HG02943 (cell line): ENCODE measurements around the gene AP5B1.

Source experiments
- ATAC-seq: cut with Tn5 transposase; IDR thresholded peaks from one replicate; pipeline ENCODE4 v1.9.1; 2021; ENCODE audit warnings: mild to moderate bottlenecking, low read depth, moderate library complexity; ENCODE audit not compliant: unreplicated experiment

Gene AP5B1, protein sequence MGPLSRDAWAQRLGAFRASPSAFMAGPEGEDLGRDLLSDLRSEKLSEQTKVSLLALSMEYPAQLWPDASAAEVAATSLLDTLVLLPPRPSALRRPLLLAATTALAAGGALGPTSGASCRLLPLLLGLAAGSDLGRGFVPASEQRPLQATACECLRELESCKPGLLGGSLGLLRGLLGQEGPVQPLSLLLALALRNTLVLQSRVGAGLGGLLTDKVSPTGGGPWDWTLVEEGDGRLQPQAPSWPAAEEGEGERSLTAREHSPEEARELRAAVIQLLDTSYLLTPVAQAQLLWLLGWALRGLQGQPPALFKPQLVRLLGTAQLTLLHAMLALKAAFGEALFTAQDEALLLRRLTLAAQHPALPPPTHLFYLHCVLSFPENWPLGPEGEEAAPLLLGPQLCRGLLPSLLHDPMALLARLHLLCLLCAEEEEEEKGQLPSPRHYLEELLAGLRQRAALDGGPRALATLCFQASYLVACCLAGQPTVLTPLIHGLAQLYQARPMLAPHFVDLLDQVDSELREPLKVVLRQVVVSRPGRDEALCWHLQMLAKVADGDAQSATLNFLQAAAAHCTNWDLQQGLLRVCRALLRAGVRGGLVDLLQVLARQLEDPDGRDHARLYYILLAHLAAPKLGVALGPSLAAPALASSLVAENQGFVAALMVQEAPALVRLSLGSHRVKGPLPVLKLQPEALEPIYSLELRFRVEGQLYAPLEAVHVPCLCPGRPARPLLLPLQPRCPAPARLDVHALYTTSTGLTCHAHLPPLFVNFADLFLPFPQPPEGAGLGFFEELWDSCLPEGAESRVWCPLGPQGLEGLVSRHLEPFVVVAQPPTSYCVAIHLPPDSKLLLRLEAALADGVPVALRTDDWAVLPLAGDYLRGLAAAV

DNA sequence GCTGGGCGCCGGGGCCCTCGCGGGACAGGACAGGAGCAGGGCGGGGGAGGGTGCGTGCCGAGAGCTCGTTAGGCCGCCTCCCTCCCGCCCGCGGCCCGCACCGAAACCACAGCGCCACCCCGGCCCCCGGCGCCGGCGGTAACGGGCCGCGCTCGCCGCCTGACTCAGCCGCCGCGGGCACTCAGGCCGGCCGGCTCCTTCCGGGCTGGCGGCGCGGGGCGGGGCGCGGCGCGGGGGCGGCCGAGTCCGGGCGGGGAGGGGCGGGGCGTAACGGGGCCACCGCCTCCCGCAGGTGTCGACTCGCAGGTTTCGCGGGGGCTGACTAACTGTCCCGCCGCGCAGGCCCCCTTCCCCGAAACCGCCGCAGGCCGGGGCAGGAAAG, at the start of gene AP5B1:
Gene AP5B1, minus strand, starts transcription at position 207 of the 382 bp plus-strand sequence. CDS start 385 bp downstream, outside the sequence.
- no peak for ATAC-seq

DNA sequence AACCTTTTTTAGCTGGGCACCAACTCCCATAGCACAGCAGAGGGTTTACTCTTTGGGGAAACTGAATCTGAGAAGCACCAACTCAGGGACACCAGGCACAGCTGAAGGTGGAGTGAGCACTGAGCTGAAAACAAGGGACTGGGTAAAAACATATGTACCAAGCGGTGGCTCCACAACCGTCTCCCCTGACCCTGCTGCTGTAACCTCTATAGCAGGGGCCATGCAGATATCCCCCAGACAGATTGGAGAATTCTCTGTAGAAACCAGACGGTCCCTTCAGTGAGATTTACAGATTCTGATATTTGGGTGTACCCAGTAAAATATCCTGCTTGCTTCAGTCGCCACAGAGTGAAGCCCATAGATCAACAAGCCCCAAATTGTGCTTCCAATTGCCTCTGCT, 48.7 kb upstream of the AP5B1 start:
- no peak for ATAC-seq

DNA sequence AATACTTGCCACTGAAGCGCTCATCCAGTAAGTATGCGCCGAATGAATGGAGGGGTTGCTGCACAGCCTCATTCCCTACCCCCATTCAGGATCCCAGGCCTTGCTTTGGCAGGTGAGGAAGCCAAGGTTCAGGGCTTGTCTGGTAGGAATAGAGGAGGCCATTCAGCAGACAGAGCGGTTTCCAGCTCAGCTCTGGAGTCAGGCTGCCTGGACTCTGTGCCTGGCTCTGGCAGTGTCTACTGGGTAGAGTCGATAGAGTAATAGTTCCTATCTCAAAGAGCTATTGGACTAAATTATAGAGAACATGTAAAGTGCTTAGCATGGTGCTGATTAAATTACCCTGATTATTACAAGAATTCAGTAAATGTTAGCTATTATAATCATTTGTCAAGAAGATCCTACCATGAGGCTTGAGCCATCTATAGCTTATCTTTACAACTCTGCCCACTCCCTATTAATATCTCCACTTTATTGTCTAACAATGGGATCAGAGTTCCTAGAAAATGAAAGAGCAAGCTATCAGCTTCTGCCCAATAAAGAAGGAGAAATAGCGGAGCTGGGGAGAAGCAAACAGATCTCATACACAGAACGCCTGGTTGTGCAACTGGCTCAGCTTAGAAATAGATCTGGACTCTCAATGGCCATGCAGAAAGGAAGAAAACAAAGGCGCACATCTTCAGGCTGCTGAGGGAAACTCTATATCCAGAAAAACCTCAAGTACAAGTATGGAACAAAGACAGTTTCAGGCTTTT, 46.4 kb upstream of the AP5B1 start:
- ATAC-seq = no peak

DNA sequence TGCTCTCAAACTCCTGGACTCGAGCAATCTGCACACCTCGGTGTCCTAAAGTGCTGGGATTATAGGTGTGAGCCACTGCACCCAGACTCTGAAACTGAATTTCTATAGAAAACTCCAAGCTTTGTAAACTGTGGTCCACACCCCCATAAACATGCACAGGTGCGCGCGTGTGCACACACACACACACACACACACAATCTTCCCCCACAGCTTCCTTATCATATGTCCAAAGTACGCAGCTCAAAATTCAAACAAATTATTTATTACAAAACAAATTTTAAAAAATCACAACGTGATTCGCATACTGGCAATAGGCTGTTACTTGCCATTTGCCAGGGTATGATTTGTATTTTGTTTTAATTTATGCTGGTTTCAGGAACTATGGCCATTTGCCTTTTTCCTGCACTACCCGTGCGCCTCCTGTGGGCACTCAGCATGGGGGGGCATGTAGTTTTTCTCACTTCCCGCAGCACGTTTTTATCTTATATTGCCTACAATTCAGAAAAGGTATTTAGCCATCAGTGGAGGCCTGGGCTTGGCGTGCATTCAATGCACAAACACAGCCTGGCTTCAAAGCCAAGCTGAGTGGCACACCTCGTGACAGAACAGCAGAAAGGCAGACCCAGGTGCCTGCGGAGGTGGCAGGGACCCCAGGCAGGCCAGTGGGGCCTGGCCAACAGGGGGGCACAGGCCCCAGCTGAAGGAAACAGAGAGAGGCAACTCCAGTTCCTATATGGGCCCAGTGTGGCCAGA, 42.2 kb upstream of the AP5B1 start:
- ATAC-seq = no peak

DNA sequence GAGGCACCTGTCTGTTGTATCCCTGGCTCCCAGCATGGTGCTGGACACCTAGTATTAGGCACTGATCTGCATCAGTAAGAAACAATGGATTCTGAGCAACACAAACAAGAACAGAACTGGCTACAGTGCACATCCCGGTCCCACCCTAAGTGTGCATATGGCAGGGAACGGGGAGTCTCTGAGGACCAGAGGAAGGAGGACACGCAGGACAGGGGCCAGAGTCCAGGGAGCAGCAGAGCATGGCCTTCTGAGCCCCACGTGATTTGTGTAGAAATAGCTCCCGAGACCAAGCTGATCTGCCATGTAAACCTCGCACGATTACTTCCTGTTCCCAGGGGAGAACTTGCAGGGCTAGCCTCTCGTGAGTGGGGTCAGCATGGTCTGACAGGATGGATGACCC, 40.3 kb upstream of the AP5B1 start:
- ATAC-seq = no peak

DNA sequence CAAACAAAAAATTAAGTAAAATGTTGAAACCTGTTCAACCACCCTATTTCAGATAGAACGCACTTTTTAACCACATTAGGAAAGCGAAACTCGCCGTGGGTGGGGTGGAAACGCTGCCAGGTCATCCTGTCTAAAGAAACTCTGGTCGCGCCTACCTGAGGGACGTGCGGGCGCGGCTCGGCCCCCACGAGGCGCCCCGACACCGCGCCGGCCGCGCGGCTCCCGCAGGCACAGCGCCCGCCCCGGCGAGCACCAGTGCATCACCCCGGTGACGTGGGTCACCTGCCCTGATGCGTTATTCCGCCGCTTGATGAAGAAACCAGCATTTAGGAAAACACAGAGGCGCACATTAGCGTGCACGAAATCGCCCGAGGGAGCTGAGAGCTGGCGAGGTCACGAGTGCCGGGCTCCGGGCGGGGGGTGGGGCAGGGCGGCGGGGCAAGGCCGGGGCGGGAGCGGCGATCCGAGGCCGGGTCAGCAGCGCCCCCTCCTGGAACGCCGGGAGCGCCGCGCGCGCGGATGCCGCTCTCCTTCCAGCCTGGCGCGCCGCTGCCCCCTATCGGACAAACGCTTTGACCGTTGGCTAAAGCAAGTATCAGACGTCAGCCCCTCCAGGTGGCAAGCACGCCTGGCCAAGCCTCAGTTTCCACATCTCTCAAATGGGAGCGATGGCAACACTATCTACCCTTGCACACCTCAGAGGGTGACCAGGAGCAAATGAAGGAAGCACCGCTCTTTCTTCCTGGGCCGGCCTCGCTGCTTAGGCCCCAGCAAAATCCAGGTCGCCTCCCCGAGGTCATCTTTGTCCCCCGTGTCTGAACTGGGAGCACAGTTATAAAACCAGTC, 37.3 kb upstream of the AP5B1 start:
- ATAC-seq = no peak

DNA sequence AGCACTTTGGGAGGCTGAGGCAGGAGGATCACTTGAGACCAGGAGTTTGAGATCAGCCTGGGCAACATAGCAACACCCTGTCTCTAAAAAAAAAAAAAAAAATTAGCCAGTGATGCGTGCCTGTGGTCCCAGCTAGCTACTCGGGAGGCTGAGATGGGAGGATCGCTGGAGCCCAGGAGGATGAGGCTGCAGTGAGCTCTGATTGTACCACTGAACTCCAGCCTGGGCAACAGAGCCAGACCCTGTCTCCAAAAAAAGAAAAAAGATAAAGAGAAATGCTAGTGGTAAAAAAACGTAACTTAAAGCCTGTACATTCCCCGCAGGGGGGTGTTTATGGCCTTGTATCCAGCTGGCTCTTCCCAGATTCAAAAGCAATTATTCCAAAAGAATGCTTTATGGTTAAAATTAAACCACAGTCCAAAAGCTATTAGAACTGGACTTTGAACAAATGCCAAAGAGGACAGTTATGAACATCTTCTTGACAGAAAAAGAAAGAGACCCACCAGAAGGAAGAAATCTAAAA, 36.6 kb upstream of the AP5B1 start:
- ATAC-seq = no peak

DNA sequence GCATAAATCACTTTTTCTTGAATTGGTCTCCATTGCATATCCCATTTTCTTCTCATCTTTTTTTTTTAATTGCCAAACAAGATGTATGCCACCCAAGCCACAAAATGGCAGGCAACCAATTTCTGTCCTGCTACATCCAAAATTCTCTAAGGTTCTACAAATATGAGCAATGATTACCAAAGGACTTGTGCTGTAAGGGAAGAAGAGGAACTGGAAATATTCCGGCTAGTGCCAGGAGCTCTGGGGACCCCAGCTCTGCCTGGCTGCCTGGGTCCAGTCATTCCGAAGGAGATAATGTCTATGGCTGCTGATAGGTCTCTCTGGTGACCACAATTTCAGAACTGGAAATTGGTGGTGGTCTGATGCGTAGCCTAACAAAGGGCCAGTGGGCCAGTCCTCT, 35.9 kb upstream of the AP5B1 start:
- ATAC-seq = no peak

DNA sequence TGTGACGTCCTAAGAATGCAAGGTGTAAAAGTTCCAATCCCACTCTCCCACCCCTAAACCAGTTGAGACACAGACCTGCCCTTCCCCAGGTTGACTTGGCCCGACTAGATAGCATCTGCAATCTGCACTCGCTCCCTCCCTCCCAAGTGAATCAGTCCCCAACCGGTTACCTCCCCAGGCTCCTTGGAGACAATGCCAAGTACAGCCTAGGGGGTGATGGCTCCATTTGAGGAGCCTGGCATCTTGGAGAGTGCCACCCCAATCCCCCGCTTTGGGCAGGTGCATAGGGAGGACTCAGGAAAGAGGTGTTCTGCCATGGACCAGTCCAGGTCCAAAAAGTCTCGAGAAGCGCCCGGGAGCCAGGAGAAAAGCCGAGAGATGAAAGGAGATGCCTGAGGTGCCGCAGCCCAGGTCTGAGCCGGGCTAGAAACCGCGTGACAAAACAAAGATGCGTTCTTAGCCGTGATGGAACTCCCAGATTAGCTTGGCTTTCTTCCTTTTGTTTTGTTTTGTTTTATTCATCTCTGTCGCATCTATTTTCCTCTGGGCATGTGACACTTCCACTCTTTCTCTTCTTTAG, 34.3 kb upstream of the AP5B1 start:
- no peak for ATAC-seq

DNA sequence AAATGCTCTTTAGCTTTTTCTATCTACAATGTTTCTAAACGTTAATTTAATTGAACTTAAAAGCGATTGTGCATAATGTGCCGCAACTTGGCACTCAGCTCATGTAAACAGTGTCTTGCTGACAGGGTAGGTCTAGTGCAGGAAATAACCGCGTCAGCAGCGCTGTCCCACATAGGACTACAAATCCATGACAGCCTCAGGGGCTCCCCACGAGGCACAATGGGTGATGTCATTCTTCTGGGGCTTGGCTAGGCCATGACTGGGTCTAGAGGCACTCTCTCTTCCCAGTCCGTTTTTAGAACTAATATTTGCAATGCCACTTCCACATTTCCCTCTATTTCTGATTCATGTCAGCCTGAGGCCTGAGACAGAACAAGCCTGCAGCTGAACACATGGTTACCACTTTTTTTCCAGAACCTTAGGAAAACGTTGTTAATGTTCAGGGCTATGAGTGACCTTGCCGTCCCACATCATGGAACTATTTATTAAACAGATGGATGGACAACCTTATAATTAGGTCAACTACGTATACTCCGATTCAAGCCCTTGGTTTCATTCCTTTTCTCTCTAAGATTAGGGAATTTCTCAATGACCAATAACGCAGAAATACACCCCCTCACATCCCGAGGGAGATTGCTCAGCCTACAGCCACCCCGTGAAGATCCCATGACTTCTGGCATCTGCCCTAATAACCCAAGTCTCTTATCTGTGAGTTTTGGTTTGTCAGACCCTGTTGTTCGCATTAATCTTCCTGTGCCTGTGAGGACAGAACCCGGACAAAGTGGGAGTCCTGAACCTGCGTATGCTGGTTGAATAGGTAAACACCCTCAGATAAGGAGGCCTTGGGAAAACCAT, 33.6 kb upstream of the AP5B1 start:
- no peak for ATAC-seq

DNA sequence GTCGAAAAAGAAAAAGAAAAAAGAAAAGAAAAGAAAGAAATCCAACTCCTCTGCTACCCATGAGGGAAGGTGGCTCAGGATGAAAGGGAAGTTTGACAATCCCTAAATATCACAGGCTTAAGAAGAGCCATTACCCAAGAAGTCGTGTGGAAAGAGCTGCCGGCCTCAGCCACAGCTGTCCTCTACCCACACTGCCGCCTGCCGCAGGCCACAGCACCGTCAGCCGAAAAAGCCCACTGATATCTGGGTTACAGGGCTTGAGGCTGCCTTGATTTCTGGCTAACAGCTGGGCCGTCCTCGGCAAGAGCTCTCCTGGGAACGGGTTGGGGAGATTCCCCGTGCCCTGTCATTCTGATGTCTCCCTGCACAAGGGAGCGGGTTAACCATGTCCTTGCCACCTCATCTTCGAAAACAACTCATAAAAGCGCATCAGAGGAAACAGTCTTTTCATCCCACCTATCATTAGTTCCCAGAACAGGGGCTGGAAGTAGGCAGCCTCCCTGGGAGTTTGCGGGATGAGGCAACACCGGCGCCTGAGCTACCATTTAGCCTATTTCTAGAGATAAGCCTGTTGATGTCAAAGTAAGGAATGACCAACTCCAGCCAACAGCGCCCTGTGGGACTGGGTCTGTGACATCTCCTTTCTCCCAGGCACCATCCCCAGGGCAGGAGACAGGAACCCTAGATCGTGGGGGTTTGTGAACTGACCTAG, 31.1 kb upstream of the AP5B1 start:
- no peak for ATAC-seq

DNA sequence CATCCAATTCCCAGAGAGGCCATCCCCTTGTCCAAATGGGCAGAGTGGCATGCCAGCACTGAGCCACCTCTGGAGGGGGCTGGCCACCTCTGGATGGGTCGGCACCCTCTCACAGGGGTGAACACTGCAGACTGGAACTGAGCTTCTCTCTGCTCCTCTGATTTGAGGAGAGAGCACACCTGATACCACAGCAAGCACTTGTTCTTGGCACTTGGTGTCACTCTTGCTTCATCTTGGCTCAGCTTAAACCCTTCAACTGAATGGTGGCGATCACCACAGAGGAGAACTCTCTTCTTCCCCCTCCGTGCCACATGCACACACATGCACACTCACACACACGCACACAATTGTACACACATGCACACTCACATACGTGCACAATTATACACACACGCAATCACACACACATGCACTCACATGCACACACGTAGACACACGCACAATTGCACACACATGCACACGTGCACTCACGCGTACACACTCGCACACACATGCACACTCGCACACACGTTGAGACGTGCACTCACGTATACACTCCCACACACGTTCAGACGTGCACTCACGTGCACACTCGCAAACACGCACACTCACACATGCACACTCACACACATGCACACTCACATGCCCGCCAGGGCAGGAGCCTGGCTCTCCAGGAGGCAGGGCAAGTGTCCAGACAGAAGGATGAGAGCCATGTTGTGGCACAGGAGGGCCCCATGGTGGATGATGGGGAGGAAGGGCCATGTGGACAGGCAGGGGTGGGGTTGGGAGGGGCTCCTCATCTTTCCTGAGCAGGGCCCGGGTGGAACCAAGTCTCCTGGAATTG, 29.5 kb upstream of the AP5B1 start:
- no peak for ATAC-seq

DNA sequence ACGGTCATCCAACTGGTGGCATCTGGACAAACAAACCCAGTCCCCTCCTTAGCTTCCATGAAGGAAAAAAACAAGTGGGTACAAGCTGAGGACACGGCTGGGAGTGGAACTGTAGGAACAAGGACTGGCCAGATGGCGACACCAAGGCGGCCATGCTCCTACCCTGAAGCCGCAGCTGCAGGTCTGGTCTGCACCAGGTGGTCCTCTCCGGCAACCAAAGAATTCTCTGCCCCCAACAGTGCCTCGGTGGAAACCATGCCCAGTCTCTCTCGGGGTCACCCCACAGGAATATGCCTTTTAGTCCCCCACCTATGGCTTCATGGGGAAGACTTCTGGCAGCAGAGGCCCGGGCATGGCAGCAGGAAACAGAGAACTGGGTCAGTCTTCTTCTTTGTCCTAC, 28.7 kb upstream of the AP5B1 start:
- no peak for ATAC-seq

DNA sequence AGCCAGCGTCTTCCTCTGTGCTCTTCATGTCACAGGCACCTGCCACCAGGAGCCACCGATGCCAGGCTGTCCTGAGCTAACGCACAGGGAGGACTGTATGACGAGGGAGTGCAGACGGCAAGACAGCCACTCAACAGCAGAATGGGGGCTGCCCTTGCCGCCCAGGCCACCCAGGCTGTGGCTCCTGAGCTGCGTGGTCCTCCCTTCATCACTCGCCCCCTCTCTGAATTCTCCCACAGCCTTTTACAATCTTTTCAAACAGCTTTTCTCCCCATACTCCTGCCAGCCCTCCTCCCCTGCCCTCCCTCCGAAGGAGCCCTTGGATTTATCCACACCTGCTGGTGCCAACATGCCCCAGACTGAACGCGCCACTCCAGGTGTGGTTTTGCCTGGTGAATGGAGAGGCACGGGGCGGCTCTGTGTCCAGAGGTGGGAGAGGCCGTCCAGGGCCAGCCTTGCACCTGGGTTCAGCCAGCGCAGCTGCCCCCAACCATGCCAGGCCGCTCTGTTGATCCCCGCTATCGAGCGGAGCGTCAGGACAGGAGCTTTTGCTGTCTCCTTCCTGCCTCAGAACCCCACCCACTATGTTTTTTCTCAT, 28.1 kb upstream of the AP5B1 start:
- ATAC-seq = no peak

DNA sequence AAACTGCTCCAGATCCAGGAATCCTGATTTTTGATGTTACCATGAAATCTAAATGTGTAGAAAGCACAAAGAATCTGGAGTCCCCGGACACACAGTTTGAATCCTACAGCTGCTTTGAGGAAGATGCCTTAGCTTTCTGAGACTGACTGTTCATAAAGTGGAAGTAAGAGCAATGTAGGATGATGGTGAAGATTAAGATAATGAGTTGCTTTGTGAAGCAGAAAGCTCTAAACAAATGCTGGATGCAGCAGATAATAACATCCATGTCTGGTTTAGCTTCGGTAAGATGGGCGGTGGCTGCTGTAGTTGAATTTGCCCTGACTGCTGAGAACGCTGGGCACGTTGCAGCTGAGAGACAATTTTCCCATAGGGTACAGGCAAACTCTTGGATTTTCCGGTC, 26.2 kb upstream of the AP5B1 start:
- ATAC-seq = no peak
